GM12892 (cell line): ENCODE data around the gene SLC28A1.

Experiments
- POLR2A ChIP-seq: IDR thresholded peaks from 2 replicates; pipeline ENCODE4 v1.6.1; 2011; ENCODE audit warnings: low read depth, low read length, control low read depth
- TAF1 ChIP-seq: IDR thresholded peaks from 2 replicates; pipeline ENCODE4 v1.6.1; 2011; ENCODE audit warnings: low read depth, mild to moderate bottlenecking, control low read depth, low read length, borderline replicate concordance

DNA sequence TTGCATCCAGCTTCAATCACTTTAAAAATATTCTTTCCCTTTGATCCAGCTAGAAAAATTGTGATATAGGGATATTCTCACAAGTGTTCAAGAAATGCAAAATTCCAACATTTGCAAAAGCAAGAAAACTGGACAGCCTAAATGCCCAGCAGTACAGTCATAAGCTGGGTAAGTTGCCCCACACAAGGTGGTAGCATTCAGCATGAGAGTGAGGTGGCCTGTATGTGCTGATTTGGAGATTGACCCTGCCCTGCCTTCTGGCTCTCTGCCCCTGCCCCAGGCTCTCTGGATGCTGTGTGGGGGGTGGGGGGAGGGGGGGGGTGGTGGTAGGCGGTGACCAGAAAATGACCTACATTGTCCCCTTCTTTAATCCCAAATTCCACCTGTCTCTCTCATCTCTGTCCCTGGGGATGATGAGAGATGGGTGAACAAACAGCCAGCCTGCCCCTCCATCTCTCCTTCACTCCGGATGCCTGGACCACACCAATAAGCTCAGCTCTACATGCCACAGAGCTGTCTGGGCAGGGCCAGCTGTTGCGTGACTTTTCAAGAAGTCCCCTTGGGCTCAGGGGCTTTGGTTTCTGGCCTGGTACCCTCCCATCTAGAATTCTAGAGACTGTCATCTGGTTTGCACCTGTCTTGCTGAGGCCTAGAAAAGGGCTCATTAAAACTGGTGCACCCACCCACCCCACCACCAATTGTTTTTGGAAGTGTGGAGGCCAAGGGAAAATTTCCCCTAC, 42.2 kb downstream of the SLC28A1 start:
- no peak for TF ChIP-seq POLR2A
- TF ChIP-seq TAF1 = no peak
